Measurements from ENCODE around the gene ZNF516.

Gene ZNF516

GRCh38 chr18:76492669-76493212 lies 2.3 kb downstream of the ZNF516 start (continued):
- TF ChIP-seq ZNF639 (tag by site-specific recombination; IDR thresholded peaks at IDR 0.05) (no peak), ZFP3 (tag by site-specific recombination; IDR thresholded peaks at IDR 0.05; ENCODE audit: low read depth) (no peak), ZFP37 (tag by site-specific recombination; IDR thresholded peaks at IDR 0.05) (no peak), ZNF843 (tag by site-specific recombination; IDR thresholded peaks at IDR 0.05) (no peak), ZSCAN30 (tag by site-specific recombination; IDR thresholded peaks at IDR 0.05) (no peak), TCF7L2 (IDR thresholded peaks at IDR 0.05; ENCODE audit: borderline replicate concordance, low read depth, low read length) (no peak), ZNF202 (tag by site-specific recombination; IDR thresholded peaks at IDR 0.05; ENCODE audit: borderline replicate concordance) (no peak), ZNF791 (tag by site-specific recombination; IDR thresholded peaks at IDR 0.05) (no peak), BCL11B (tag by site-specific recombination; IDR thresholded peaks at IDR 0.05; ENCODE audit: low read depth) (no peak), ZNF121 (tag by site-specific recombination; IDR thresholded peaks at IDR 0.05) (no peak), ZNF292 (tag by site-specific recombination; IDR thresholded peaks at IDR 0.05; ENCODE audit: borderline replicate concordance, low read depth) (no peak), ZNF830 (tag by site-specific recombination; IDR thresholded peaks at IDR 0.05; ENCODE audit: low read depth) (no peak), KLF16 (tag by site-specific recombination; IDR thresholded peaks at IDR 0.05) (no peak), ZBTB49 (tag by site-specific recombination; IDR thresholded peaks at IDR 0.05; ENCODE audit: low read depth) (no peak), RBAK (tag by site-specific recombination; IDR thresholded peaks at IDR 0.05) (no peak), ZNF544 (tag by site-specific recombination; IDR thresholded peaks at IDR 0.05) (no peak), ELK4 (IDR thresholded peaks at IDR 0.05; ENCODE audit: borderline replicate concordance, low read depth, low read length) (no peak), ZNF174 (tag by site-specific recombination; IDR thresholded peaks at IDR 0.05) (no peak), ZNF324 (tag by site-specific recombination; IDR thresholded peaks at IDR 0.05) (no peak), INSM2 (tag by site-specific recombination; IDR thresholded peaks at IDR 0.05) (no peak), GLIS1 (tag by site-specific recombination; IDR thresholded peaks at IDR 0.05) (peak; percentile 67), EGR2 (tag by site-specific recombination; IDR thresholded peaks at IDR 0.05; ENCODE audit: low read depth) (no peak), ZNF221 (tag by site-specific recombination; IDR thresholded peaks at IDR 0.05; ENCODE audit: borderline replicate concordance) (no peak), ZNF792 (tag by site-specific recombination; IDR thresholded peaks at IDR 0.05) (no peak), ZNF585B (tag by site-specific recombination; IDR thresholded peaks at IDR 0.05) (no peak), ZNF138 (tag by site-specific recombination; IDR thresholded peaks at IDR 0.05; ENCODE audit: borderline replicate concordance) (no peak), ZBTB11 (tag by site-specific recombination; conservative IDR thresholded peaks at IDR 0.05; ENCODE audit: low read depth) (no peak), ZNF157 (tag by site-specific recombination; IDR thresholded peaks at IDR 0.05) (no peak), ZNF223 (tag by site-specific recombination; IDR thresholded peaks at IDR 0.05) (no peak), ZNF548 (tag by site-specific recombination; IDR thresholded peaks at IDR 0.05) (no peak)

Data from HEK293 (cell line).